Measurements from ENCODE around the gene SPTLC2. TPM values are rescaled to one million over a fixed set of nuclear protein-coding genes. Genes with fewer than 3 reads are reported as not detected.

Gene SPTLC2
- total RNA-seq, 1 experiment from 2014 or later, result 32.6 TPM

GRCh38 chr14:77574446-77575115 is 41.9 kb downstream of the SPTLC2 start:
- H4K91ac ChIP-seq (ENCODE audit: insufficient read length, low read depth, low read length), result no peak overlapping the region
- no peak overlapping the region for H3K27ac ChIP-seq (ENCODE audit: insufficient read length, low read depth, low read length)
- no peak overlapping the region for H3K23ac ChIP-seq (ENCODE audit: insufficient read length, low read depth, low read length)
- H3K79me1 ChIP-seq (ENCODE audit: insufficient read depth, low read depth, low read length, poor library complexity, severe bottlenecking), result peaks cover 4% of the 10 kb centered on the region
- Mint-ChIP-seq H3K4me3 (no peak overlapping the region), H3K27me3 (ENCODE audit: low read depth) (no peaks in the 10 kb centered on the region), H3K36me3 (ENCODE audit: insufficient read depth in 1 of 3, low read depth in 3 of 3) (peaks cover 11 to 41% (median 27%) of the 10 kb centered on the region in 3 experiments; a peak in 6 of 7 replicates), H3K9me3 (no peaks in the 10 kb centered on the region), H3K27ac (no peak overlapping the region; a peak in 1 of 7 replicates), H3K4me1 (peaks cover 5 to 9% of the 10 kb centered on the region in 2 experiments)
- H3K79me2 ChIP-seq (ENCODE audit: insufficient read depth, low read length), result no peaks in the 10 kb centered on the region
- TF ChIP-seq CTCF (conservative IDR thresholded peaks at IDR 0.05), result no peak
- whole genome bisulfite sequencing (ENCODE audit: extremely low coverage, insufficient read length, low lambda C conversion rate), result no CpG with 5 or more reads among the region's 4 CpGs
- H4K20me1 ChIP-seq (ENCODE audit: control insufficient read depth, insufficient read depth, insufficient read length), result no peaks in the 10 kb centered on the region
- H2BK15ac ChIP-seq (ENCODE audit: low read depth, low read length), result no peak overlapping the region
- H3K9ac ChIP-seq (ENCODE audit: extremely low read depth, insufficient read length, low read length), result no peak overlapping the region
- H3K56ac ChIP-seq (ENCODE audit: insufficient read length, low read depth, low read length), result no peak overlapping the region
- H3K18ac ChIP-seq (ENCODE audit: insufficient read length, low read depth, low read length), result no peak overlapping the region
- no peaks in the 10 kb centered on the region for H3K23me2 ChIP-seq (ENCODE audit: insufficient read length, low read depth, low read length, poor library complexity, severe bottlenecking)
- no peak overlapping the region for H2BK5ac ChIP-seq (ENCODE audit: insufficient read length, low read length)
- no peak overlapping the region for H2BK20ac ChIP-seq (ENCODE audit: low read depth, low read length, poor library complexity, severe bottlenecking)
- no peak overlapping the region for H3T11ph ChIP-seq (ENCODE audit: low read length)
- H3K4ac ChIP-seq (ENCODE audit: low read depth, low read length), result no peak overlapping the region
- DNase-seq, result no peak
- no peak overlapping the region for H3K4me2 ChIP-seq (ENCODE audit: insufficient read depth, insufficient read length, low read length)
- no peak overlapping the region for H2AFZ ChIP-seq (ENCODE audit: low read length)
- no peak overlapping the region for H2BK120ac ChIP-seq (ENCODE audit: low read depth, low read length, poor library complexity, severe bottlenecking)
- H3K9me3 ChIP-seq (ENCODE audit: control insufficient read depth, low read depth, low read length), result no peaks in the 10 kb centered on the region
- H3K27me3 ChIP-seq (ENCODE audit: insufficient read depth, low read length), result 0 out of 2 replicates have a peak, but pooled peaks cover 3% of the 10 kb centered on the region
- H3K4me1 ChIP-seq (ENCODE audit: insufficient read depth, low read length), result no peaks in the 10 kb centered on the region; the same call in 1 of the 2 replicates
- H4K8ac ChIP-seq (replicated peaks; ENCODE audit: insufficient read length, low read depth, low read length), result no peak overlapping the region
- H3K14ac ChIP-seq (ENCODE audit: insufficient read depth, low read length), result no peak overlapping the region
- H4K5ac ChIP-seq (ENCODE audit: insufficient read length, low read depth, low read length), result no peak overlapping the region
- no peak overlapping the region for H2BK12ac ChIP-seq (ENCODE audit: insufficient read length, low read depth, low read length)
- H2AK5ac ChIP-seq (ENCODE audit: insufficient read length, low read length), result no peak overlapping the region
